Cardiac fibroblast (primary cell): Measurements from ENCODE around the gene NME7.
"Not testable (repeated sequence)": the region's sequence is repeated elsewhere in the genome, so short reads cannot be mapped to it uniquely, and the experiment has no call there.

Experiments used
- DNase-seq, 2 donors: peaks; one replicate each; pipeline versions ENCODE4 v3.0.0 to v3.0.0-alpha.2; 2010; ENCODE audit warnings: low read depth in 2 of 2
- H3K4me3 ChIP-seq, 2 donors: replicated peaks in 1 of 2; 1 replicate in 1 of 2; 2 replicates in 1 of 2; pipeline ENCODE4 v1.5.1; 2011; ENCODE audit warnings: low read depth in 2 of 2, low read length in 2 of 2, mild to moderate bottlenecking in 2 of 2, moderate library complexity in 1 of 2
- CTCF ChIP-seq: IDR thresholded peaks from one replicate; pipeline ENCODE4 v1.5.1; 2011; ENCODE audit warnings: low read depth, mild to moderate bottlenecking, low read length, inconsistent platforms

The NME7 gene

GRCh38 chr1:169346036-169346589 lies 21.5 kb downstream of the NME7 start:
- H3K4me3 ChIP-seq, result no peak overlapping the region
- no peak for TF ChIP-seq CTCF
- no peak for DNase-seq

DNA sequence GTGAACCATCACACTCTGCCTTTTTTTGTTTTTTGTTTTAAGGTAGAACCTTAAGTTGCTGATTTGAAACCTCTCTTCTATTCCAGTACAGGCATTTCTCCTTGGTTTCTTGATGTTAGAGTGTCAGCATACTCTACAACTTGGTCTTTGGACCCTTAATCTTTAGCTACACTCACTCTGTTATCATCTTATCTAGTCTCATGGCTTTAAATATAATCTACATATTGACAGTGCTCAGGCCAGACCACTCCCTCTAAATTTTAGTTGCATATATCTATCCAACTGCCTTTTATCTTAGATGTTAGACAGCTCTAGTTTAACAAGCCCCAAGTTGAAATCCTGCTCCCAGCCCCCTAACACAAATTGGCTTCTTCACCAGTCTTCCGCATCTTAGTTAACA lies 22.1 kb downstream of the NME7 start:
- no peak overlapping the region for H3K4me3 ChIP-seq
- DNase-seq, result no peak
- TF ChIP-seq CTCF, result no peak

- not testable (repeated sequence) for H3K4me3 ChIP-seq, DNase-seq
These were observed 25.5 kb downstream of the NME7 start for GRCh38 chr1:169342096-169342495.

- no peak for TF ChIP-seq CTCF
- no peak overlapping the region for H3K4me3 ChIP-seq
- no peak for DNase-seq
These were observed 26.7 kb downstream of the NME7 start for GRCh38 chr1:169340882-169341281.

DNA sequence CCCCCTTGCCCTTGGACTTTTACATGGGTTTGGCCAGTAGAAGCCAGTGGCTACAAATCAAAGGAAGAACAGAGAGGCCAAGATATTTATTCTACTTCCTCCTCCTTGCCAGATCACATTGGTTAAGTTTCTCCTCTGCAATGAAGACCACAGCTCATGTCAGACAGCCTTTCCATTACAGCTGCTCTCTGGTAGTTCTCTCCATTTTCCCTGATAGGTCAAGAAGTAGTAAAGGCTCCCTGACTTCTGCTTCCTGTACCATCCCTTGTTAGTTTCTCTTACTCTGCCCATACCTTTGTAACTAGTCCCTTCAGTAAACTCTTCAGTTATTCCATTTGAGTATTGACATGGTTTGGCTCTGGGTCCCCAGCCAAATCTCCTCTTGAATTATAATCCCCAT lies 27.8 kb downstream of the NME7 start:
- no peak for DNase-seq
- no peak for TF ChIP-seq CTCF
- H3K4me3 ChIP-seq, result no peak overlapping the region

- DNase-seq, result no peak
- TF ChIP-seq CTCF, result no peak
- H3K4me3 ChIP-seq, result no peak overlapping the region
These were observed 29.0 kb downstream of the NME7 start for GRCh38 chr1:169338617-169339016.

DNA sequence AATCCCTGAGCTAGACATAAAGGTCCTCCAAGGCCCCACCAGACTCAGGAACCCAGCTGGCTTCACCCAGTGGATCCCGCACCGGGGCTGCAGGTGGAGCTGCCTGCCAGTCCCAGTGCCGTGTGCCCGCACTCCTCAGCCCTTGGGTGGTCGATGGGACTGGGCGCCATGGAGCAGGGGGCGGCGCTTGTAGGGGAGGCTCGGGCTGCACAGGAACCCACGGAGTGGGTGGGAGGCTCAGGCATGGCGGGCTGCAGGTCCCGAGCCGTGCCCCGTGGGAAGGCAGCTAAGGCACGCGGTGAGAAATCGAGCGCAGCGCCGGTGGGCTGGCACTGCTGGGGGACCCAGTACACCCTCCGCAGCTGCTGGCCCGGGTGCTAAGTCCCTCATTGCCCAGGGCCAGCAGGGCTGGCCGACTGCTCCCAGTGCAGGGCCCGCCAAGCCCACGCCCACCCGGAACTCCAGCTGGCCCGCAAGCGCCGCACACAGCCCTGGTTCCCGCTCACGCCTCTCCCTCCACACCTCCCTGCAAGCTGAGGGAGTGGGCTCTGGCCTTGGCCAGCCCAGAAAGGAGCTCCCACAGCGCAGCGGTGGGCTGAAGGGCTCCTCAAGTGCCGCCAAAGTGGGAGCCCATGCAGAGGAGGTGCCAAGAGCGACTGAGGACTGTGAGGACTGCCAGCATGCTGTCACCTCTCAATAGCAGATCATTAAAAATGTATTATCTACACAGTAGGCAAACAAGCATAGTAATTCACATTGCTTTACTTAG lies 30.5 kb downstream of the NME7 start:
- not testable (repeated sequence) for DNase-seq

DNA sequence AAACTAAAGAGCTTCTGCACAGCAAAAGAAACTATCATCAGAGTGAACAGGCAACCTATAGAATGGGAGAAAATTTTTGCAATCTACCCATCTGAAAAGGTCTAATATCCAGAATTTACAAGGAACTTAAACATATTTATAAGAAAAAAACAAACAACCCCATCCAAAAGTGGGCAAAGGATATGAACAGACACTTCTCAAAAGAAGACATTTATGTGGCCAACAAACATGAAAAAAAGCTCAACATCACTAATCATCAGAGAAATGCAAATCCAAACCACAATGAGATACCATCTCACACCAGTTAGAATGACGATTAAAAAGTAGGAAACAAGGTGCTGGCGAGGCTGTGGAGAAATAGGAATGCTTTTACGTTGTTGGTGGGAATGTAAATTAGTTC lies 32.9 kb downstream of the NME7 start:
- not testable (repeated sequence) for DNase-seq, H3K4me3 ChIP-seq

More for the DNA sequence above, 30.5 kb downstream of the NME7 start:
- not testable (repeated sequence) for H3K4me3 ChIP-seq
